Measurements from ENCODE around the gene GJD2.
A peak's percentile ranks its signal among the peaks of the same experiment; 100 is the strongest.

The GJD2 gene

GRCh38 chr15:34754674-34755418, at the start of gene GJD2:
Gene GJD2 (minus strand): TSS chr15:34754998. CDS start chr15:34754488, 510 bp downstream.
- no peak within 1 kb of the TSS for H3K27ac ChIP-seq
- no peak for DNase-seq (ENCODE audit: low read depth, low spot score)

- DNase-seq (ENCODE audit: low read depth, low spot score) = no peak
- H3K27ac ChIP-seq = no peak overlapping the region
These were observed 49.3 kb upstream of the GJD2 start for GRCh38 chr15:34804113-34804512.

- no peak for DNase-seq (ENCODE audit: low read depth, low spot score)
- H3K27ac ChIP-seq = no peak overlapping the region
These were observed 48.3 kb upstream of the GJD2 start for GRCh38 chr15:34802803-34803750.

GRCh38 chr15:34802371-34802770, 47.6 kb upstream of the GJD2 start:
- DNase-seq (ENCODE audit: low read depth, low spot score) = no peak
- no peak overlapping the region for H3K27ac ChIP-seq

GRCh38 chr15:34799149-34800101, 44.6 kb upstream of the GJD2 start:
- no peak for DNase-seq (ENCODE audit: low read depth, low spot score)
- H3K27ac ChIP-seq = no peak overlapping the region

- no peak for DNase-seq (ENCODE audit: low read depth, low spot score)
- H3K27ac ChIP-seq = no peak overlapping the region
These were observed 42.1 kb upstream of the GJD2 start for GRCh38 chr15:34796847-34797435.

- no peak within 1 kb of the TSS for H3K27ac ChIP-seq
- DNase-seq (ENCODE audit: low read depth, low spot score) = no peak
These were observed 40.7 kb upstream of the GJD2 start, which contains the start of gene ACTC1 for GRCh38 chr15:34795267-34796081. Gene ACTC1 (minus strand): TSS chr15:34795549. CDS start chr15:34794808, 741 bp downstream.

GRCh38 chr15:34794590-34795206, 39.9 kb upstream of the GJD2 start:
- no peak overlapping the region for H3K27ac ChIP-seq
- DNase-seq (ENCODE audit: low read depth, low spot score) = no peak

- DNase-seq (ENCODE audit: low read depth, low spot score) = no peak
- H3K27ac ChIP-seq = no peak overlapping the region
These were observed 39.1 kb upstream of the GJD2 start for GRCh38 chr15:34793901-34794300.

GRCh38 chr15:34793071-34793470, 38.3 kb upstream of the GJD2 start:
- no peak overlapping the region for H3K27ac ChIP-seq
- no peak for DNase-seq (ENCODE audit: low read depth, low spot score)

- no peak overlapping the region for H3K27ac ChIP-seq
- no peak for DNase-seq (ENCODE audit: low read depth, low spot score)
These were observed 36.9 kb upstream of the GJD2 start for GRCh38 chr15:34791701-34792100.

- H3K27ac ChIP-seq = no peak overlapping the region
- DNase-seq (ENCODE audit: low read depth, low spot score) = no peak
These were observed 35.3 kb upstream of the GJD2 start for GRCh38 chr15:34790121-34790520.

GRCh38 chr15:34789326-34789725, 34.5 kb upstream of the GJD2 start:
- H3K27ac ChIP-seq = no peak overlapping the region
- no peak for DNase-seq (ENCODE audit: low read depth, low spot score)

GRCh38 chr15:34786206-34786605, 31.4 kb upstream of the GJD2 start:
- H3K27ac ChIP-seq = no peak overlapping the region
- DNase-seq (ENCODE audit: low read depth, low spot score) = no peak

GRCh38 chr15:34783991-34784390, 29.2 kb upstream of the GJD2 start:
- DNase-seq (ENCODE audit: low read depth, low spot score) = no peak
- H3K27ac ChIP-seq = no peak overlapping the region

GRCh38 chr15:34783431-34783830, 28.6 kb upstream of the GJD2 start:
- no peak for DNase-seq (ENCODE audit: low read depth, low spot score)
- H3K27ac ChIP-seq = no peak overlapping the region

GRCh38 chr15:34782901-34783300, 28.1 kb upstream of the GJD2 start:
- DNase-seq (ENCODE audit: low read depth, low spot score) = peak; percentile 22
- H3K27ac ChIP-seq = no peak overlapping the region

- no peak overlapping the region for H3K27ac ChIP-seq
- no peak for DNase-seq (ENCODE audit: low read depth, low spot score)
These were observed 25.9 kb upstream of the GJD2 start for GRCh38 chr15:34780725-34781124.

Data from epithelial cell of prostate (primary cell).